Calu3 (cell line): Measurements from ENCODE around the gene TMEM273. TPM values are rescaled to one million over a fixed set of nuclear protein-coding genes. Genes with fewer than 3 reads are reported as not detected.

Experiments used
- BruUV-seq: library from RNA; stranded (reverse); fragments of 400-500 nt; replicated peaks from 2 replicates; lab custom pipeline; 2021; lab: Mats Ljungman, UMichigan
- CTCF ChIA-PET: fragments of 300-600 bp; sonication (Branson Sonifier 250); formaldehyde crosslinking; loops from one replicate; lab custom pipeline; 2022; ENCODE audit warnings: antibody characterized with exemption; lab: Charles Lee
- DNase-seq: peaks from one replicate; pipeline ENCODE4 v3.0.0; 2022
- H3K27ac Mint-ChIP-seq: one replicate; pipeline ENCODE4 v1.8.0; 2022; ENCODE audit warnings: mixed read lengths; ENCODE audit not compliant: unreplicated experiment
- H3K27me3 Mint-ChIP-seq: one replicate; pipeline ENCODE4 v1.8.0; 2022; ENCODE audit warnings: mixed read lengths; ENCODE audit not compliant: unreplicated experiment
- H3K36me3 Mint-ChIP-seq: one replicate; pipeline ENCODE4 v1.8.0; 2022; ENCODE audit warnings: mild to moderate bottlenecking, moderate library complexity, mixed read lengths; ENCODE audit not compliant: insufficient read depth, unreplicated experiment
- H3K4me1 Mint-ChIP-seq: one replicate; pipeline ENCODE4 v1.8.0; 2022; ENCODE audit warnings: mild to moderate bottlenecking, low read depth, mixed read lengths; ENCODE audit not compliant: unreplicated experiment
- H3K4me3 Mint-ChIP-seq: one replicate; pipeline ENCODE4 v1.8.0; 2022; ENCODE audit warnings: mild to moderate bottlenecking, low read depth, moderate library complexity, mixed read lengths; ENCODE audit not compliant: unreplicated experiment
- H3K9me3 Mint-ChIP-seq: one replicate; pipeline ENCODE4 v1.8.0; 2022; ENCODE audit warnings: low read depth, mixed read lengths; ENCODE audit not compliant: unreplicated experiment
- CTCF ChIP-seq: fragments of 200-600 bp; IDR thresholded peaks from one replicate; pipeline ENCODE4 v1.8.0; 2022; ENCODE audit warnings: antibody characterized with exemption; ENCODE audit not compliant: unreplicated experiment
- intact Hi-C: fragments of 100-400 bp; cut with micrococcal nuclease; formaldehyde crosslinking; loops from one replicate; pipeline ENCODE4 v1.10.0; 2022; ENCODE audit not compliant: unreplicated experiment
- total RNA-seq: library from RNA; stranded (reverse); gene quantifications from 2 replicates; pipeline ENCODE4 v1.2.3, GENCODE V29; 2022

TMEM273 gene
- total RNA-seq, 1 experiment from 2014 or later = not detected

GRCh38 chr10:49171326-49172060 is 16.7 kb downstream of the TMEM273 start:
- Mint-ChIP-seq H3K4me3 (no peak overlapping the region), H3K9me3 (no peaks in the 10 kb centered on the region), H3K27ac (no peak overlapping the region), H3K27me3 (peaks cover 41% of the 10 kb centered on the region), H3K4me1 (peaks cover 10% of the 10 kb centered on the region), H3K36me3 (no peaks in the 10 kb centered on the region)
- no TSS peak for BruUV-seq
- TF ChIP-seq CTCF = no peak
- DNase-seq = no peak
- CTCF ChIA-PET = no interaction called here
- intact Hi-C loops = no loop called here

GRCh38 chr10:49170632-49171325 is 17.4 kb downstream of the TMEM273 start:
- DNase-seq = no peak
- Mint-ChIP-seq H3K27ac (no peak overlapping the region), H3K4me3 (no peak overlapping the region), H3K27me3 (peaks cover 48% of the 10 kb centered on the region), H3K4me1 (peaks cover 10% of the 10 kb centered on the region), H3K36me3 (no peaks in the 10 kb centered on the region), H3K9me3 (no peaks in the 10 kb centered on the region)
- CTCF ChIA-PET = no interaction called here
- BruUV-seq = no TSS peak
- no peak for TF ChIP-seq CTCF
- intact Hi-C loops = no loop called here

GRCh38 chr10:49169776-49170175 is 18.4 kb downstream of the TMEM273 start:
- H3K36me3 Mint-ChIP-seq = no peaks in the 10 kb centered on the region
- BruUV-seq = no TSS peak
- H3K9me3 Mint-ChIP-seq = no peaks in the 10 kb centered on the region
- peaks cover 58% of the 10 kb centered on the region for H3K27me3 Mint-ChIP-seq
- H3K4me1 Mint-ChIP-seq = peaks cover 4% of the 10 kb centered on the region
- no peak overlapping the region for H3K4me3 Mint-ChIP-seq
- TF ChIP-seq CTCF = no peak
- intact Hi-C loops = no loop called here
- CTCF ChIA-PET = no interaction called here
- DNase-seq = no peak
- H3K27ac Mint-ChIP-seq = no peak overlapping the region

GRCh38 chr10:49168831-49169500 is 19.2 kb downstream of the TMEM273 start:
- H3K4me1 Mint-ChIP-seq = no peaks in the 10 kb centered on the region
- H3K27me3 Mint-ChIP-seq = peaks cover 66% of the 10 kb centered on the region
- no peaks in the 10 kb centered on the region for H3K36me3 Mint-ChIP-seq
- intact Hi-C loops = no loop called here
- no TSS peak for BruUV-seq
- CTCF ChIA-PET = no interaction called here
- H3K4me3 Mint-ChIP-seq = no peak overlapping the region
- no peak overlapping the region for H3K27ac Mint-ChIP-seq
- H3K9me3 Mint-ChIP-seq = no peaks in the 10 kb centered on the region
- TF ChIP-seq CTCF = no peak
- DNase-seq = no peak
